Fibroblast of lung (primary cell): ENCODE results near the gene EXOC3. TPM values are rescaled to one million over a fixed set of nuclear protein-coding genes. Genes with fewer than 3 reads are reported as not detected.

Experiments used
- DNase-seq, 2 donors: peaks; one replicate each; pipeline versions ENCODE4 v3.0.0 to v3.0.0-alpha.2; 2010; ENCODE audit warnings: low read depth in 2 of 2
- H2AFZ ChIP-seq: 2 replicates; pipeline ENCODE4 v1.5.1; 2012; ENCODE audit warnings: low read length, control low read depth, inconsistent platforms
- H3K27ac ChIP-seq: 2 replicates; pipeline ENCODE4 v1.5.1; 2011; ENCODE audit warnings: low read length, control low read depth; ENCODE audit not compliant: insufficient read depth
- H3K27me3 ChIP-seq: 2 replicates; pipeline ENCODE4 v1.5.1; 2011; ENCODE audit warnings: mild to moderate bottlenecking, low read length; ENCODE audit not compliant: control insufficient read depth, insufficient read depth
- H3K36me3 ChIP-seq: 2 replicates; pipeline ENCODE4 v1.5.1; 2011; ENCODE audit warnings: low read length; ENCODE audit not compliant: control insufficient read depth, insufficient read depth
- H3K4me1 ChIP-seq: 2 replicates; pipeline ENCODE4 v1.5.1; 2011; ENCODE audit warnings: low read length; ENCODE audit not compliant: control insufficient read depth, insufficient read depth; ENCODE audit errors: extremely low read depth
- H3K4me2 ChIP-seq: 2 replicates; pipeline ENCODE4 v1.5.1; 2011; ENCODE audit warnings: low read length, control low read depth; ENCODE audit not compliant: insufficient read depth; ENCODE audit errors: extremely low read depth
- H3K4me3 ChIP-seq, 4 experiments: fragments of 200-600 bp in 1 of 4; sonication (generic) in 1 of 4; replicated peaks in 1 of 4; 2 replicates each; pipeline ENCODE4 v1.5.1; 2011 to 2016; ENCODE audit warnings: low read length in 4 of 4, low read depth in 3 of 4, mild to moderate bottlenecking in 3 of 4, control low read depth in 2 of 4, inconsistent platforms in 1 of 4, mixed read lengths in 1 of 4; ENCODE audit not compliant: insufficient read depth in 1 of 4; ENCODE audit errors: control extremely low read depth in 1 of 4
- H3K79me2 ChIP-seq: 2 replicates; pipeline ENCODE4 v1.5.1; 2012; ENCODE audit warnings: mild to moderate bottlenecking, low read length, inconsistent platforms; ENCODE audit not compliant: control insufficient read depth, insufficient read depth
- H3K9ac ChIP-seq: 2 replicates; pipeline ENCODE4 v1.5.1; 2011; ENCODE audit warnings: mild to moderate bottlenecking, low read length, control low read depth; ENCODE audit not compliant: insufficient read depth
- H3K9me3 ChIP-seq: 2 replicates; pipeline ENCODE4 v1.5.1; 2012; ENCODE audit warnings: low read depth, low read length; ENCODE audit not compliant: control insufficient read depth, insufficient read depth
- H4K20me1 ChIP-seq: 2 replicates; pipeline ENCODE4 v1.5.1; 2011; ENCODE audit warnings: low read length; ENCODE audit not compliant: control insufficient read depth, insufficient read depth; ENCODE audit errors: extremely low read depth
- EZH2 ChIP-seq: IDR thresholded peaks from 2 replicates; pipeline ENCODE4 v1.5.1; 2012; ENCODE audit warnings: low read length, control low read depth, mild to moderate bottlenecking; ENCODE audit errors: missing control alignments
- polyA plus RNA-seq, 2 donors: library from polyadenylated mRNA; depleted of rRNA in 1 of 2; stranded (reverse) in 1 of 2; unstranded in 1 of 2; fragments of >200 nt; gene quantifications; 2 replicates each; pipeline ENCODE4 v1.2.1, GENCODE V29; 2011 to 2012; ENCODE audit warnings: missing spikeins in 1 of 2
- total RNA-seq: library from RNA; depleted of rRNA; stranded (reverse); fragments of >200 nt; gene quantifications from 2 replicates; pipeline ENCODE4 v1.2.1, GENCODE V29; 2014
- TF ChIP-seq, protein P1 (sequence below), 2 donors: IDR thresholded peaks in 1 of 2; conservative IDR thresholded peaks in 1 of 2; 1 replicate in 1 of 2; 2 replicates in 1 of 2; pipeline ENCODE4 v1.5.1; 2011 to 2012; ENCODE audit warnings: low read length in 2 of 2, control low read depth in 1 of 2, inconsistent platforms in 1 of 2, low read depth in 1 of 2, mild to moderate bottlenecking in 1 of 2

The EXOC3 gene
- total and polyA plus RNA-seq, 2 donors (not counting 1 experiment from before 2014, with no cell fraction given), result 19.9 to 34.5 TPM

DNA sequence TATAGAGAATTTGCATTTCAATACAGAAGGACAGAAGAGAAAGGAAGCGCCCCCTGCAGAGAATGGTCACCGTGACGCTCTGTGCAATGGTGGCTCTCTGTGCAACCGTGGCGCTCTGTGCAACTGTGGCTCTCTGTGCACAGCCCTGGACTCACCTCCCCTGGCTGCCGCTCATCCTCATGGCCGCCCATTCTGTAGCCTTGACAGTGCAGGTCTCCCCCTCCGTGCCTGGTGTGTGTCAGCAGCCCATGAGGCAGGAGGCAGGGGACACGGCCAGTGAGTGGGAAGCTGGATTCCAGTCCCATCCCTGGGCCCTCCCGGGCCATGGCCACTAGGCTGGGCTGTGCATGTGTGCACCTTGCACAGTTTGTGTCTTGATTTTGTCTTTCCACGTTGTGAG, 12.0 kb downstream of the EXOC3 start:
- H3K4me2 ChIP-seq, result no peak overlapping the region
- peaks cover 26% of the 10 kb centered on the region for H3K36me3 ChIP-seq
- no peaks in the 10 kb centered on the region for H3K9me3 ChIP-seq
- peaks cover 22% of the 10 kb centered on the region for H3K79me2 ChIP-seq
- TF ChIP-seq, protein P1, sequence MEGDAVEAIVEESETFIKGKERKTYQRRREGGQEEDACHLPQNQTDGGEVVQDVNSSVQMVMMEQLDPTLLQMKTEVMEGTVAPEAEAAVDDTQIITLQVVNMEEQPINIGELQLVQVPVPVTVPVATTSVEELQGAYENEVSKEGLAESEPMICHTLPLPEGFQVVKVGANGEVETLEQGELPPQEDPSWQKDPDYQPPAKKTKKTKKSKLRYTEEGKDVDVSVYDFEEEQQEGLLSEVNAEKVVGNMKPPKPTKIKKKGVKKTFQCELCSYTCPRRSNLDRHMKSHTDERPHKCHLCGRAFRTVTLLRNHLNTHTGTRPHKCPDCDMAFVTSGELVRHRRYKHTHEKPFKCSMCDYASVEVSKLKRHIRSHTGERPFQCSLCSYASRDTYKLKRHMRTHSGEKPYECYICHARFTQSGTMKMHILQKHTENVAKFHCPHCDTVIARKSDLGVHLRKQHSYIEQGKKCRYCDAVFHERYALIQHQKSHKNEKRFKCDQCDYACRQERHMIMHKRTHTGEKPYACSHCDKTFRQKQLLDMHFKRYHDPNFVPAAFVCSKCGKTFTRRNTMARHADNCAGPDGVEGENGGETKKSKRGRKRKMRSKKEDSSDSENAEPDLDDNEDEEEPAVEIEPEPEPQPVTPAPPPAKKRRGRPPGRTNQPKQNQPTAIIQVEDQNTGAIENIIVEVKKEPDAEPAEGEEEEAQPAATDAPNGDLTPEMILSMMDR (conservative IDR thresholded peaks at IDR 0.05 in 1 of 2, IDR thresholded peaks at IDR 0.05 in 1 of 2; ENCODE audit: low read depth in 1 of 2, low read length in 2 of 2), result no peak
- no peak for TF ChIP-seq EZH2
- H3K4me1 ChIP-seq, result no peaks in the 10 kb centered on the region
- no peaks in the 10 kb centered on the region for H3K27me3 ChIP-seq
- H4K20me1 ChIP-seq, result no peaks in the 10 kb centered on the region
- no peak overlapping the region for H3K9ac ChIP-seq
- H2AFZ ChIP-seq, result no peak overlapping the region
- no peak overlapping the region for H3K27ac ChIP-seq
- H3K4me3 ChIP-seq, result no peak overlapping the region
- DNase-seq, result no peak

DNA sequence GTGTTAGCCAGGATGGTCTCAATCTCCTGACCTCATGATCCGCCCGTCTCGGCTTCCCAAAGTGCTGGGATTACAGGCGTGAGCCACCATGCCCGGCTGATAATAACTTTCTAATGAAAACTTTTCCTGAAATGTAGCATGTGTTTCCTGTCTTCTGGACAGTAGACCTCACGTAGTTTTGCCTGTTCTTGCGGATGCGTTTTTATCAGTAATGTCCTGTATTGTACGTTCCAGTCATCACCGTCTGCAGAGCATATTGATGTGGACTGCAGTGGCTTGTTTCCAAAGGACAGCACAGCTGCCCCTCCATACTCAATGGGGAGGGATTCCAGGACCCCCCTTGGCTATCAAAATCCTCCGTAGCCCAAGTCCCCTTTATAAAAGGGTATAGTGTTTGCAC, 12.8 kb downstream of the EXOC3 start:
- Histone ChIP-seq H3K4me3 (no peak overlapping the region), H3K36me3 (peaks cover 30% of the 10 kb centered on the region), H4K20me1 (no peaks in the 10 kb centered on the region), H3K79me2 (peaks cover 22% of the 10 kb centered on the region), H3K4me1 (no peaks in the 10 kb centered on the region), H3K27me3 (no peaks in the 10 kb centered on the region), H3K4me2 (no peak overlapping the region), H3K9ac (no peak overlapping the region), H3K27ac (no peak overlapping the region), H3K9me3 (no peaks in the 10 kb centered on the region), H2AFZ (no peak overlapping the region)
- TF ChIP-seq, protein P1 (conservative IDR thresholded peaks at IDR 0.05 in 1 of 2, IDR thresholded peaks at IDR 0.05 in 1 of 2; ENCODE audit: low read depth in 1 of 2, low read length in 2 of 2), result no peak
- no peak for TF ChIP-seq EZH2
- no peak for DNase-seq

DNA sequence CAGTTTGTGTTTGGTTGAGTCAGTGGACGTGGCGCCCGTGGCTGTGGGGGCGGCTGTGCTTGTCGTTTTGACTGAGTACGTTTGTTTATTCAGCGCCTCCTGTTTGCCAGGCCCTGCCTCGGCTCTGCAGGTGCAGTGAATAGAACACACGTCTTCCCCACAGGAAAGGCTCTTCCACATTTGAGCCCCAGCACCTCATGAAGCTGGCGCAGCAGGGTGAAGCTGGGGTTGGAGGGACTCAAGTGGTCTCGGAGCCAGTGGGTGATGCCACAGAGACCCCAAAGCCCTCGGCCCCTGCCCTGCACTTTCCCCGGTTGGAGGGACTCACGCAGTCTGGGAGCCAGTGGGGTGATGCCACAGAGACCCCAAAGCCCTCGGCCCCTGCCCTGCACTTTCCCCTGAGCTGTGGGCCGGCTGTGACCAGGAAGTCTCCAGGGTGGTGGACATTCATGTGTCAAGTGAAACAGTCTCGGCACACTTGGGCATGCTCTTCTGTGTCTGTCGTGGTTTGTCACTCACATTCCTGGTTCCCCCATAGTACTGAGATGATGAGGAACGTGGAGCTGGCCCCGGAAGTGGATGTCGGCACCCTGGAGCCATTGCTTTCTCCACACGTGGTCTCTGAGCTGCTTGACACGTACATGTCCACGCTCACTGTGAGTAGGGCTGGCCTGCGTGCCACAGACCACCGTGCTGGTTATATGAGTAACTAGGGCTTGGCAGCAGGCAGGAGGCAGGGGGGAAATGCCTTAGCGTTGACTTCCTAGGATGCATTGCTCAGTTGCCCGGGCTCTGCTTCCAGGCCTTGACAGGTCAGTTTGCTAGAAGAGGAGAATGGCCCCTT, 13.6 kb downstream of the EXOC3 start:
- TF ChIP-seq, protein P1 (conservative IDR thresholded peaks at IDR 0.05 in 1 of 2, IDR thresholded peaks at IDR 0.05 in 1 of 2; ENCODE audit: low read depth in 1 of 2, low read length in 2 of 2), result no peak
- no peak for TF ChIP-seq EZH2
- no peaks in the 10 kb centered on the region for H3K9me3 ChIP-seq
- H3K27ac ChIP-seq, result no peak overlapping the region
- peak in 1 of 2 donors; percentile 68 for DNase-seq
- no peaks in the 10 kb centered on the region for H3K27me3 ChIP-seq
- no peak overlapping the region for H3K9ac ChIP-seq
- no peaks in the 10 kb centered on the region for H3K4me1 ChIP-seq
- no peak overlapping the region for H2AFZ ChIP-seq
- H3K79me2 ChIP-seq, result peaks cover 22% of the 10 kb centered on the region
- no peaks in the 10 kb centered on the region for H4K20me1 ChIP-seq
- H3K4me2 ChIP-seq, result no peak overlapping the region
- H3K36me3 ChIP-seq, result peaks cover 31% of the 10 kb centered on the region
- H3K4me3 ChIP-seq, result no peak overlapping the region
